Astrocyte (in vitro differentiated cells and primary cell): ENCODE data around the gene TIAM2. TPM values are rescaled to one million over a fixed set of nuclear protein-coding genes. Genes with fewer than 3 reads are reported as not detected.

ENCODE experiments used
- DNase-seq: peaks from one replicate; pipeline ENCODE4 v3.0.0-alpha.2; 2010; ENCODE audit warnings: low read depth
- FAIRE-seq: peaks from 2 replicates; lab custom pipeline; 2011; peaks lifted over from hg19 to GRCh38; lab: Jason Lieb, UNC
- H2AFZ ChIP-seq: 2 replicates; pipeline ENCODE4 v1.6.0; 2012; ENCODE audit warnings: low read depth, low read length, inconsistent platforms
- H3K27ac ChIP-seq: 2 replicates; pipeline ENCODE4 v1.5.1; 2011; ENCODE audit warnings: low read depth, low read length, inconsistent platforms
- H3K27me3 ChIP-seq: 2 replicates; pipeline ENCODE4 v1.6.0; 2011; ENCODE audit warnings: low read length, inconsistent platforms; ENCODE audit not compliant: insufficient read depth
- H3K36me3 ChIP-seq: 2 replicates; pipeline ENCODE4 v1.5.1; 2011; ENCODE audit warnings: low read length, inconsistent platforms; ENCODE audit not compliant: insufficient read depth
- H3K4me1 ChIP-seq: 2 replicates; pipeline ENCODE4 v1.5.1; 2011; ENCODE audit warnings: low read length, inconsistent platforms; ENCODE audit not compliant: insufficient read depth
- H3K4me2 ChIP-seq: 2 replicates; pipeline ENCODE4 v1.6.0; 2012; ENCODE audit warnings: low read length, inconsistent platforms
- H3K4me3 ChIP-seq: 2 replicates; pipeline ENCODE4 v1.5.1; 2011; ENCODE audit warnings: low read depth, mild to moderate bottlenecking, low read length, inconsistent platforms; ENCODE audit not compliant: insufficient read depth
- H3K79me2 ChIP-seq: 2 replicates; pipeline ENCODE4 v1.6.0; 2012; ENCODE audit warnings: mild to moderate bottlenecking, low read length, inconsistent platforms; ENCODE audit not compliant: insufficient read depth
- H3K9ac ChIP-seq: 2 replicates; pipeline ENCODE4 v1.6.0; 2012; ENCODE audit warnings: mild to moderate bottlenecking, low read length, inconsistent platforms
- H3K9me3 ChIP-seq: 2 replicates; pipeline ENCODE4 v1.5.1; 2012; ENCODE audit warnings: low read depth, mild to moderate bottlenecking, low read length, inconsistent platforms; ENCODE audit not compliant: insufficient read depth
- H4K20me1 ChIP-seq: 2 replicates; pipeline ENCODE4 v1.6.0; 2012; ENCODE audit warnings: low read length, inconsistent platforms; ENCODE audit not compliant: insufficient read depth
- H3K27ac Mint-ChIP-seq: one replicate; pipeline ENCODE4 v1.8.0; 2021; ENCODE audit warnings: mild to moderate bottlenecking, mixed read lengths; ENCODE audit not compliant: unreplicated experiment
- H3K27me3 Mint-ChIP-seq: one replicate; pipeline ENCODE4 v1.8.0; 2021; ENCODE audit warnings: low read depth, mixed read lengths; ENCODE audit not compliant: unreplicated experiment
- H3K36me3 Mint-ChIP-seq: one replicate; pipeline ENCODE4 v1.8.0; 2021; ENCODE audit warnings: low read depth, mixed read lengths; ENCODE audit not compliant: unreplicated experiment
- H3K4me1 Mint-ChIP-seq: one replicate; pipeline ENCODE4 v1.8.0; 2021; ENCODE audit warnings: low read depth, mixed read lengths; ENCODE audit not compliant: unreplicated experiment
- H3K4me3 Mint-ChIP-seq: one replicate; pipeline ENCODE4 v1.8.0; 2021; ENCODE audit warnings: mild to moderate bottlenecking, moderate library complexity, mixed read lengths; ENCODE audit not compliant: unreplicated experiment
- H3K9me3 Mint-ChIP-seq: one replicate; pipeline ENCODE4 v1.8.0; 2021; ENCODE audit warnings: mild to moderate bottlenecking, mixed read lengths; ENCODE audit not compliant: unreplicated experiment
- EZH2 ChIP-seq: IDR thresholded peaks from 2 replicates; pipeline ENCODE4 v1.6.1; 2012; ENCODE audit warnings: mild to moderate bottlenecking, low read length, inconsistent platforms; ENCODE audit not compliant: insufficient read depth
- total RNA-seq: library from RNA; stranded (reverse); gene quantifications from 2 replicates; pipeline ENCODE4 v1.2.1, GENCODE V29; 2021
- TF ChIP-seq, protein P1 (sequence below): IDR thresholded peaks from 2 replicates; pipeline ENCODE4 v1.5.1; 2011; ENCODE audit warnings: low read depth, mild to moderate bottlenecking, inconsistent platforms, low read length, moderate library complexity; ENCODE audit not compliant: insufficient read depth

The TIAM2 gene
- total RNA-seq, 1 donor from 2014 or later = 23.6 TPM

DNA sequence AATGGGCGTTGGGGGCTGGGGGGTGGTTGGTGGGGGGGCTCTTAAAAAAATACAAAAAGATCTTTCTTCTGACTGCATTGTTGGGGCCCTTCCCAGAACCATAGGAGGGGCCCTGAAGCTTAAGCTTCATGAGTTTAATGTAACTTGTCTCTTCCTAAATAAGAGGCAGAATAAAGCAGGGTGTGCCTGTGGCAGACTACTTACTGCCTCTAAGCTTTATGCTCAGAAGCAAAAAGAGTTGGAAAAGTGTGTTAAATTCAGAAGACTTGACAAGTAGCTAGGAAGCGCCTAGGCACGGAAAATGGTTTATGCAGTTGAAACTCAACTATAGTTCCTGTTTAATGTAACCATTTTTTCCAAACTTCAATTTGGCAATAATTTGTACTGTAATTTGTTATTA lies 44.5 kb downstream of the TIAM2 start:
- Histone ChIP-seq H3K4me3 (no peak overlapping the region), H4K20me1 (no peaks in the 10 kb centered on the region), H3K36me3 (no peaks in the 10 kb centered on the region), H3K27me3 (no peaks in the 10 kb centered on the region), H3K4me2 (no peak overlapping the region), H3K27ac (no peak overlapping the region), H3K79me2 (no peaks in the 10 kb centered on the region), H2AFZ (no peak overlapping the region), H3K9me3 (no peaks in the 10 kb centered on the region), H3K9ac (no peak overlapping the region), H3K4me1 (no peaks in the 10 kb centered on the region)
- H3K27me3 Mint-ChIP-seq = no peaks in the 10 kb centered on the region
- FAIRE-seq = no peak
- H3K9me3 Mint-ChIP-seq = no peaks in the 10 kb centered on the region
- no peak overlapping the region for H3K4me3 Mint-ChIP-seq
- H3K36me3 Mint-ChIP-seq = peaks cover 2% of the 10 kb centered on the region
- no peak overlapping the region for H3K27ac Mint-ChIP-seq
- DNase-seq = no peak
- peaks cover 12% of the 10 kb centered on the region for H3K4me1 Mint-ChIP-seq
- TF ChIP-seq EZH2 = no peak
- TF ChIP-seq, protein P1, sequence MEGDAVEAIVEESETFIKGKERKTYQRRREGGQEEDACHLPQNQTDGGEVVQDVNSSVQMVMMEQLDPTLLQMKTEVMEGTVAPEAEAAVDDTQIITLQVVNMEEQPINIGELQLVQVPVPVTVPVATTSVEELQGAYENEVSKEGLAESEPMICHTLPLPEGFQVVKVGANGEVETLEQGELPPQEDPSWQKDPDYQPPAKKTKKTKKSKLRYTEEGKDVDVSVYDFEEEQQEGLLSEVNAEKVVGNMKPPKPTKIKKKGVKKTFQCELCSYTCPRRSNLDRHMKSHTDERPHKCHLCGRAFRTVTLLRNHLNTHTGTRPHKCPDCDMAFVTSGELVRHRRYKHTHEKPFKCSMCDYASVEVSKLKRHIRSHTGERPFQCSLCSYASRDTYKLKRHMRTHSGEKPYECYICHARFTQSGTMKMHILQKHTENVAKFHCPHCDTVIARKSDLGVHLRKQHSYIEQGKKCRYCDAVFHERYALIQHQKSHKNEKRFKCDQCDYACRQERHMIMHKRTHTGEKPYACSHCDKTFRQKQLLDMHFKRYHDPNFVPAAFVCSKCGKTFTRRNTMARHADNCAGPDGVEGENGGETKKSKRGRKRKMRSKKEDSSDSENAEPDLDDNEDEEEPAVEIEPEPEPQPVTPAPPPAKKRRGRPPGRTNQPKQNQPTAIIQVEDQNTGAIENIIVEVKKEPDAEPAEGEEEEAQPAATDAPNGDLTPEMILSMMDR = no peak

DNA sequence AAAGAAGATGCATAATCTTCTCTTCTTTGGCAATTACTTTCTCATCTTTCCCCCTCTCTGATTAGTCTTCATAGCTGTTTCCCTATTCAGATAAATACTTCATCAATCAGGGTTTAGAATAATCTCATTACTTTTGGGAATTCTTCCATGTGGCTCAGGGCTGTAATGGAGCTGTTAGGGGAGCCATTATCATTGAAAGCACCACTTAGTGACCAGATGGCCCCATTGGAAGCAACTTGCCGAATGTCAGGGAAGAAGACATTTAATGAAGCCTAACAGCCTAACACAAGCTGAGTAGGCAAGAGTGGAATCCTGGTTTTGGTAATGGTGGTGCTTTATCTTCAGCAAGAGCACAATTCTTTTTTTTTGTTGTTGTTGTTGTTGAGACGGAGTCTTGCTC lies 45.0 kb downstream of the TIAM2 start:
- H3K4me2 ChIP-seq = no peak overlapping the region
- H3K36me3 ChIP-seq = no peaks in the 10 kb centered on the region
- no peak overlapping the region for H3K4me3 ChIP-seq
- Mint-ChIP-seq H3K36me3 (peaks cover 1% of the 10 kb centered on the region), H3K4me3 (no peak overlapping the region), H3K27ac (no peak overlapping the region), H3K4me1 (peaks cover 14% of the 10 kb centered on the region), H3K27me3 (no peaks in the 10 kb centered on the region), H3K9me3 (no peaks in the 10 kb centered on the region)
- no peaks in the 10 kb centered on the region for H3K79me2 ChIP-seq
- H4K20me1 ChIP-seq = no peaks in the 10 kb centered on the region
- H2AFZ ChIP-seq = no peak overlapping the region
- FAIRE-seq = no peak
- no peak overlapping the region for H3K27ac ChIP-seq
- H3K27me3 ChIP-seq = no peaks in the 10 kb centered on the region
- no peaks in the 10 kb centered on the region for H3K9me3 ChIP-seq
- TF ChIP-seq, protein P1 = no peak
- H3K4me1 ChIP-seq = no peaks in the 10 kb centered on the region
- H3K9ac ChIP-seq = no peak overlapping the region
- DNase-seq = no peak

GRCh38 chr6:155040901-155041650 lies 46.0 kb downstream of the TIAM2 start:
- no peak for FAIRE-seq
- H3K4me3 Mint-ChIP-seq = no peak overlapping the region
- Histone ChIP-seq H3K4me3 (no peak overlapping the region), H3K27ac (no peak overlapping the region), H4K20me1 (no peaks in the 10 kb centered on the region), H3K4me1 (no peaks in the 10 kb centered on the region), H3K27me3 (no peaks in the 10 kb centered on the region), H3K79me2 (no peaks in the 10 kb centered on the region), H3K9ac (no peak overlapping the region), H3K36me3 (no peaks in the 10 kb centered on the region), H3K4me2 (no peak overlapping the region), H2AFZ (no peak overlapping the region), H3K9me3 (no peaks in the 10 kb centered on the region)
- H3K27ac Mint-ChIP-seq = no peak overlapping the region
- H3K36me3 Mint-ChIP-seq = peaks cover 1% of the 10 kb centered on the region
- peaks cover 20% of the 10 kb centered on the region for H3K4me1 Mint-ChIP-seq
- H3K27me3 Mint-ChIP-seq = no peaks in the 10 kb centered on the region
- DNase-seq = no peak
- no peaks in the 10 kb centered on the region for H3K9me3 Mint-ChIP-seq
- TF ChIP-seq, protein P1 = no peak
- no peak for TF ChIP-seq EZH2
